GM21390 (cell line): ENCODE data around the gene SAPCD2.

ENCODE experiments used
- ATAC-seq: cut with Tn5 transposase; IDR thresholded peaks from one replicate; pipeline ENCODE4 v1.9.1; 2021; ENCODE audit not compliant: unreplicated experiment

SAPCD2 gene

GRCh38 chr9:137049544-137050449, 20.6 kb downstream of the SAPCD2 start:
- no peak for ATAC-seq

DNA sequence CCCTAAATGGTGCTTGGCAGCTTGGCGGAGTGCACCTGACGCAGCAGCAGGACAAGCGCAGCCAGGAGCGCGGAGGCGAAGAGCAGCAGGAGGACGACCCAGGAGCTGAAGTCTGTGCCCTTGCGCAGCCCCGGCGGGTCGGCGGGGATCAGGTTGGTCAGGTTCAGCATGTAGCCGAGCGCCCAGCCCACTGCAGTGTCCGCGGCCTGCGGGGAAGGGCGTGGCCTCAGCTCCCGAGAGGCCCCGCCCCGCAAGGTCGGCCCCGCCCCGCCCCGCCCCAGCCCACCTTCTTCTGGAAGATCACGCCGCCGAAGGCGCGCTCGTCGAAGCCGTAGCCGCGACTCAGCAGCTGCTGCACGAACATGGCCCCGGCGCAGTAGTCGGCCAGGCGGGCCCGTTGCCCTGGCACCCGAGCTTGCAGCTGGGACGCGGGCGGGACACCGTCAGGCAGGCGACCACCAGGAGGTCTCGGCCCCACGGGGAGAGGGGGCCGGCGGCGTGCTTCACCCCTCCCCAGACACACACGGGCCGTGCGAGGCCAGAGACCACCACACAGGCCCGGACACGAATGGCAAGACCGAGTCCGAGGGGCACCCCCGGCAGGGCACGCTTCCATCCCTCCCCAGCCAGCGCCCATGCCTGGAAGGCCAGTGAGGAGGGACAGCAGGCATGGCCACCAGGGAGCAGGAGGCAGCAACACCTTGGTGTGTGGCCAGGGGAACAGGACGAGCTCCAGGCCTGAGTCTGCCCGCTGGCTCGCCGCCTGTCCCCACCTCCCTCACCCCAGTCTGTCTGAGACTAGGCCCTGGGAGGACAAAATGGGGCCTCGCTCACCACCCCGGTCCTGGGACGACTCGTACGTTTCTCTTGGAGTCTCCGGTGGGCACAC, 21.5 kb downstream of the SAPCD2 start:
- no peak for ATAC-seq

- no peak for ATAC-seq
Measured at GRCh38 chr9:137046088-137046787, 24.1 kb downstream of the SAPCD2 start, which contains the start of gene NPDC1. TSS of gene NPDC1 (minus strand) at chr9:137046177. CDS start at chr9:137045989, 188 bp downstream.

DNA sequence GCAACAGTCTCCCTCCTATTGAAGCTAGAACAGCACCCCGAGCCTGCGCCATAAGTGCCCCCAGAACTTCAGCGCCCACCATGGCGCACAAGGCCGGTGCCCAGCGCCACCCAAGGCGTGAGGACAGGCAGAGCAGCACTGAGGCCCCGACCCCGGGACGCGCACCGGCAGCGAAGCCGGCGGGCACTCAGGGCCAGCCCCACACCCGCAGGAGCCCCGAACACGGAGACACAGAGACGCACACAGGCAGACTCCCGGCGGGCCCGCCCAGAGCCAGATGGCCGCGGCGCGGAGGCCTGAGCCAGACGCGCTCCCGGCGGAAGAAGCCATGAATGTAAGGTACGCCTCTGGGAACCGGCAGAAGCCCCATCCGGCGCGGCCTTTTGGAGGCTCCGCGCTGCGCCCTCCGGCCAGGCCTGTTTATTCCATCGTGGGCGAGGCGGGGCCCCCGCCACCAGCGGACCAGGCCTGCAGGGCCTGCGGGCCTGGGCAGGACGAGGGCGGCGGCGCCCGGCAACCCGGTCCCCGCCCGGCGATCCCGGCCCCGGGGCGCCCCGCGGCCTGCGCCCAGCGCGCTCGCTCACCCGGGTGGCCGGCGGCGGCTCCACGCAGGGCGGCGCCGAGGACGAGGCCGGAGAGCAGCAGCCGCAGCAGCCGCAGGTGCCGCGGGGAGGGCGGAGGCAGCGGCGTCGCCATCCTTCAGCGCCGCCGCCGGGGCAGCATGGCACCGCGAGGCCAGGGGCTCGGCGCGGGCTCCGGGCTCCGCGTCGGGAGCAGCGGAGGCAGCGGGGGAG, 24.9 kb downstream of the SAPCD2 start:
- ATAC-seq: no peak

- ATAC-seq: no peak
Measured at GRCh38 chr9:137044502-137045177, 25.7 kb downstream of the SAPCD2 start.

GRCh38 chr9:137044037-137044436, 26.3 kb downstream of the SAPCD2 start:
- ATAC-seq: no peak

GRCh38 chr9:137042751-137043727, 27.3 kb downstream of the SAPCD2 start:
- ATAC-seq: no peak

GRCh38 chr9:137041124-137041523, 29.2 kb downstream of the SAPCD2 start:
- ATAC-seq: no peak

DNA sequence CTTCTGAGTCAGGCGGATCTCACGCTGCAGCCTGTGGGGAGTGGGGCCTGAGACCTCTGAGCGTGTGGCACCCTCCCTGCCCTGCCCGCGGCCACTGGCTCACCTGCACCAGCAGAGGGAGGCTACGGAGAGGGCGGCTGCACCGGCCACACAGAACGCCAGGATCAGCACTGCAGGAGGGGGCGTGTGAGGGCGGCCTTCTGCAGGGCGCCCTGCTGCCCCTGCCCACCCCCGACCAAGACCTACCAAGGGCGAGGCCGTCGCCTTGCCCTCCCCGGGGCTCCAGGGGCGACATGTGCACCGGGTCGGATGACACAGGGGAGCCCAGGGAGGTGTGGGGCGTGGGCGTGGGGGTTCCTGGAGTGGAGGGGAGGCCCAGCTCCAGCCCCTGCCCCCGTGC, 29.8 kb downstream of the SAPCD2 start:
- ATAC-seq: no peak

DNA sequence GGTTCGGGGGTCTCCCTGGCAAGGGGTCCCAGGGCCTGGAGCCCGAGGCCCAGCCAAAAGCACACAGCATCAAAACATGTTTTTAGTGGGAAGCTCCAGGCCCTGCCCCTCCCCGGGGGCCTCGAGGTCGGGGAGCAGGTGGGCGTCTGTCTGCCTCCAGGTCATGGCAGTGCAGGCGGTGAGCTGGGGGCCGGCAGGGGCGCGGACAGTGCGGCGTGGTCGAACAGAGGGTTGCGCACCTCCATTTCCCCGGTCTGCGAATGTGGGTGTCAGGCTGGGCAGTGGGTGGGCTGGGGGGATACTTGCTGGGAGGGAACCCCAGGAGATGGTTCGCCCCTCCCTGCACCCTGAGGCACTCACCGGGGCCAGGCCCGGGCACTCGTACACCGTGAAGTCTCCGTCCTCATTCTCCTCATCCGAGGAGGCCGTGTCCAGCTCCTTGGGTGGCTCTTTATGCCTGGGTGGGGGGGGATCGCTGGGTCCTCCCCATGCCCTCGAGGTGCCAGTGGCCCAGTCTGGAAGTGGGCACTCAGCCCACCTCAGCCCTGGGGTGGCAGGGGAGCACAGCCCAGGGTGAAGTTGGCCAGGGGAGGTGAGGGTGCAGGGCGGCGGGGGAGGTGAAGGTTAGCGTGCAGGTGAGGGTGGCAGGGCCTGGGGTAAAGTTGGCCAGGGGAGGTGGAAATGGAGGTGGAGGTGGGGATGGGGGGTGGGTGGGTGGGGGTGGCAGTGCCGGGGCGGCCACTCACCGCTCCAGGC, 30.6 kb downstream of the SAPCD2 start:
- no peak for ATAC-seq

DNA sequence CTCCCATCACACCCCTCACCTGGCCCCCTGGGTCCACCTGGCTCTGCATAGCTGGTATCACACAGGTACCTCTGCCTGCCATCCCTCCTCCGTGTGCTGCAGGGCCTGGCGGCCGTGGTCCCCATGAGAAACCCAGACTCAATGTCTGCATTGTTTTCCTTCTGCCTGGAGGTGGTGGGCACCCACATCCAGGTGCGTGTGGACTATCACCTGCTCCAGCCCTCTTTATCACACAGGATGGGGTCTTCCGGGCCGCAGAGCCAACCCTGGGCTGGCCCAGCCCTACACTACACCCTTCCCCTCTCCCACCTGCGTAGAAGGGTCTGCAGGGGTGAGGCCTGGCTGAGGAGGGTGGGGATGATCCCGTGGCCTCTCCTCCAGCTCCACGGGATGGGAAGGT, 31.4 kb downstream of the SAPCD2 start:
- ATAC-seq: no peak

GRCh38 chr9:137037483-137037882, 32.9 kb downstream of the SAPCD2 start:
- ATAC-seq: no peak

- ATAC-seq: no peak
Measured at GRCh38 chr9:137037035-137037434, 33.3 kb downstream of the SAPCD2 start.

DNA sequence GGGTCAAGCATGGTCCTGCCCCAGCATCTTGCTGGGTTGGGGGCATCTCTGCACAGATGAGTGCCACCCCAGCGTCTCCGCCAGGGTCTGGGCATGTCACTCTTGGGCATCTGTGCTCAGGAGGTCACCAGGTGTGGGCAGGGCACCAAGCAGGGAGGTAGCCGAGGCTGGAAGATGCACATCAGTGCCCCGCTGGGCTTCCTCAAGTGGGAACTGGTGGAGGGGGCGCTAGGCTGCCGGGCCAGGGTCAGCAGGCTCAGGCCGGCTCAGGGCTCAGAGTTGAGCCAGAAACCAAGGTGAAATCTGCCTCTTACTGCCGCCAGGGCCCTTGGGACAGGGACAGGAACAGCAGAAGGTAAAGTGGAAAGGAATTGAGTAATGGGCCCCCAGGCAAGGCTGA, 34.4 kb downstream of the SAPCD2 start:
- no peak for ATAC-seq

- ATAC-seq: no peak
Measured at GRCh38 chr9:137035507-137035834, 34.9 kb downstream of the SAPCD2 start.

GRCh38 chr9:137034709-137035506, 35.4 kb downstream of the SAPCD2 start:
- no peak for ATAC-seq

DNA sequence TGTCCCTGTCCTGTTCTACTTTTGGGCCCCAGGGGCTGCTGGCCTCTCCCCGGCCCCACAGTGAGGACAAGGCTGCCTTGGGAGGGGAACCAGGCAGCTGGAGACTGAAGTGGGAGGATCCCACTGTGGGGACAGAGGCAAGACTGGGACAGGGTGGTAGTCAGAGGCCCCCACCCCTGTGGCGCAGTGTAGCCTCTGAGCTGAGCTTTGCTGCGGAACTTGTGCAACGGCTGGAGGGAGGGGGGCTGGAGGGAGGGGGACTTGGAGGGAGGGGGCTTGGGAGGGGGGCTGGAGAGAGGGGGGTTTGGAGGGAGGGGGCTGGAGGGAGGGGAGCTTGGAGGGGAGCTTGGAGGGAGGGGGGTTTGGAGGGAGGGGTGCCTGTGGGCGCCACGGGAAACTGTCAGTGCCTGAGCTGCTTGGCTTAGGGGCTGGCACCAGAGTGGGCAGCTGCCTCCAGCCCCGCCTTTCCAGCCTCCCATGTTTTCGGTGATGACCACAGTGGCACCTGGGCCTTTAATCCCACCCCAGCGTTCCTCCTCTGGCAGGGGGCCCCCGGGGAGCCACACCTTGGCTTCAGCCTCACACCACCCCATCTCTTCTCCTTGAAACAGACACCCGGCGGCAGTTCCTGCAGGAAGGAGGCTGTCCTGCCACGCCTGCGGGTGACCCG, 36.2 kb downstream of the SAPCD2 start:
- ATAC-seq: no peak
